Keratinocyte (primary cell): ENCODE data around the gene TRPM3. TPM values are rescaled to one million over a fixed set of nuclear protein-coding genes. Genes with fewer than 3 reads are reported as not detected.

ENCODE experiments used
- DNase-seq: peaks from one replicate; pipeline ENCODE4 v3.0.0-alpha.2; 2011; ENCODE audit warnings: low read depth, missing footprints, low spot score
- FAIRE-seq: peaks from 2 replicates; lab custom pipeline; 2011; peaks lifted over from hg19 to GRCh38; lab: Jason Lieb, UNC
- H2AFZ ChIP-seq: 2 replicates; pipeline ENCODE4 v1.6.0; 2012; ENCODE audit warnings: low read length, control low read depth, inconsistent platforms; ENCODE audit not compliant: control insufficient read depth
- H3K27ac ChIP-seq: 2 replicates; pipeline ENCODE4 v1.5.1; 2011; ENCODE audit warnings: low read length; ENCODE audit not compliant: control insufficient read depth, insufficient read depth
- H3K27me3 ChIP-seq: 3 replicates; pipeline ENCODE4 v1.6.0; 2011; ENCODE audit warnings: low read length; ENCODE audit not compliant: control insufficient read depth, insufficient read depth; ENCODE audit errors: extremely low read depth
- H3K36me3 ChIP-seq, 2 experiments: 2 replicates in 1 of 2; 3 replicates in 1 of 2; pipeline ENCODE4 v1.5.1; 2011; ENCODE audit warnings: low read length in 2 of 2, mild to moderate bottlenecking in 1 of 2; ENCODE audit not compliant: control insufficient read depth in 2 of 2, insufficient read depth in 2 of 2; ENCODE audit errors: extremely low read depth in 1 of 2
- H3K4me1 ChIP-seq: 3 replicates; pipeline ENCODE4 v1.5.1; 2011; ENCODE audit warnings: low read length; ENCODE audit not compliant: control insufficient read depth, insufficient read depth; ENCODE audit errors: extremely low read depth
- H3K4me2 ChIP-seq: 3 replicates; pipeline ENCODE4 v1.6.0; 2011; ENCODE audit warnings: low read depth, low read length; ENCODE audit not compliant: control insufficient read depth, insufficient read depth; ENCODE audit errors: extremely low read depth
- H3K4me3 ChIP-seq, 3 experiments: fragments of 200-600 bp in 1 of 3; sonication (generic) in 1 of 3; 2 replicates in 2 of 3; 3 replicates in 1 of 3; pipeline ENCODE4 v1.5.1; 2011 to 2016; ENCODE audit warnings: low read length in 3 of 3, mild to moderate bottlenecking in 3 of 3, control low read depth in 2 of 3, inconsistent platforms in 1 of 3, low read depth in 1 of 3, mixed read lengths in 1 of 3, mixed run types in 1 of 3, moderate library complexity in 1 of 3; ENCODE audit not compliant: control insufficient read depth in 2 of 3, insufficient read depth in 2 of 3; ENCODE audit errors: extremely low read depth in 1 of 3
- H3K79me2 ChIP-seq: 2 replicates; pipeline ENCODE4 v1.6.0; 2012; ENCODE audit warnings: low read length; ENCODE audit not compliant: control insufficient read depth, insufficient read depth
- H3K9ac ChIP-seq: 3 replicates; pipeline ENCODE4 v1.6.0; 2011; ENCODE audit warnings: low read length; ENCODE audit not compliant: control insufficient read depth, insufficient read depth; ENCODE audit errors: extremely low read depth
- H3K9me1 ChIP-seq: 3 replicates; pipeline ENCODE4 v1.6.0; 2011; ENCODE audit warnings: low read length; ENCODE audit not compliant: control insufficient read depth, insufficient read depth; ENCODE audit errors: extremely low read depth
- H3K9me3 ChIP-seq: 2 replicates; pipeline ENCODE4 v1.5.1; 2012; ENCODE audit warnings: low read depth, low read length; ENCODE audit not compliant: control insufficient read depth
- H4K20me1 ChIP-seq: 3 replicates; pipeline ENCODE4 v1.6.0; 2011; ENCODE audit warnings: low read length; ENCODE audit not compliant: control insufficient read depth, insufficient read depth; ENCODE audit errors: extremely low read depth
- EZH2 ChIP-seq: IDR thresholded peaks from one replicate; pipeline ENCODE4 v1.6.1; 2012; ENCODE audit warnings: inconsistent platforms, mild to moderate bottlenecking, low read length, moderate library complexity
- dilution Hi-C: fragments of 300-500 bp; cut with MboI; formaldehyde crosslinking; loops from one replicate; pipeline ENCODE4 v1.7.0; 2020; ENCODE audit warnings: low sequenced_read_pairs; ENCODE audit not compliant: extremely low pct_ligation_motif_present
- polyA plus RNA-seq, 5 experiments: library from polyadenylated mRNA; depleted of rRNA in 3 of 5; stranded (reverse) in 3 of 5; stranded (forward) in 1 of 5; unstranded in 1 of 5; fragments of >200 nt; gene quantifications; 1 replicate in 1 of 5; 2 replicates in 3 of 5; 3 replicates in 1 of 5; pipeline versions ENCODE4 v1.2.1 to v1.2.3, GENCODE V29; 2011 to 2012; ENCODE audit warnings: missing spikeins in 2 of 5, low read depth in 1 of 5, low replicate concordance in 1 of 5
- TF ChIP-seq, protein P1 (sequence below), 3 experiments: IDR thresholded peaks in 1 of 3; conservative IDR thresholded peaks in 1 of 3; optimal IDR thresholded peaks in 1 of 3; 2 replicates in 2 of 3; 3 replicates in 1 of 3; pipeline versions ENCODE3 to v1.5.1; 2011; ENCODE audit warnings: low read length in 3 of 3, mild to moderate bottlenecking in 3 of 3, moderate library complexity in 2 of 3, control low read depth in 1 of 3, inconsistent platforms in 1 of 3; ENCODE audit not compliant: insufficient read depth in 2 of 3; ENCODE audit errors: extremely low read depth in 1 of 3

The TRPM3 gene
- polyA plus RNA-seq, 1 donor (not counting 4 experiments of a cell fraction or from before 2014, with no cell fraction given) = 0.03 TPM

DNA sequence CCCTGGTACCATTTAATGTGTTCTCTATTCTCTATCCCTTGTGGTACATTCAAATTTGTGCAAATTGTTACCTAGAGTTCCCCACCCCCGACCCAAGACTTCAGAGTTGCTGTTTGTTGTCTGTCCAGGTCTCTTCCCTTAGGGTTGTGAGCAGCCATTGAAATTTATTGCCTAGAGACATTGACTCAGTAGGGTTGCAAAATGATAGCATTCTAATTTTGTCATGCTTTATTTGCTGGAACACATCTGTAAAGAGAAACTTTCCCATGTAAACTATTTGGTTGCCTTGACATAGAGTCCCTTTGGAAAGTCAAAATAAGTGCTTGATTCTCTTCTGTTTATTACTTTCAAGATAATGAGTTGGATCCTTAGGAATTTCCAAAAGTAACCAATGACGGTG is 615.3 kb downstream of the TRPM3 start:
- no peak overlapping the region for H2AFZ ChIP-seq
- no peaks in the 10 kb centered on the region for H4K20me1 ChIP-seq
- H3K4me1 ChIP-seq = no peaks in the 10 kb centered on the region
- H3K79me2 ChIP-seq = no peaks in the 10 kb centered on the region
- FAIRE-seq = no peak
- H3K4me2 ChIP-seq = no peak overlapping the region
- no peak overlapping the region for H3K4me3 ChIP-seq
- no peak for TF ChIP-seq EZH2
- TF ChIP-seq, protein P1, sequence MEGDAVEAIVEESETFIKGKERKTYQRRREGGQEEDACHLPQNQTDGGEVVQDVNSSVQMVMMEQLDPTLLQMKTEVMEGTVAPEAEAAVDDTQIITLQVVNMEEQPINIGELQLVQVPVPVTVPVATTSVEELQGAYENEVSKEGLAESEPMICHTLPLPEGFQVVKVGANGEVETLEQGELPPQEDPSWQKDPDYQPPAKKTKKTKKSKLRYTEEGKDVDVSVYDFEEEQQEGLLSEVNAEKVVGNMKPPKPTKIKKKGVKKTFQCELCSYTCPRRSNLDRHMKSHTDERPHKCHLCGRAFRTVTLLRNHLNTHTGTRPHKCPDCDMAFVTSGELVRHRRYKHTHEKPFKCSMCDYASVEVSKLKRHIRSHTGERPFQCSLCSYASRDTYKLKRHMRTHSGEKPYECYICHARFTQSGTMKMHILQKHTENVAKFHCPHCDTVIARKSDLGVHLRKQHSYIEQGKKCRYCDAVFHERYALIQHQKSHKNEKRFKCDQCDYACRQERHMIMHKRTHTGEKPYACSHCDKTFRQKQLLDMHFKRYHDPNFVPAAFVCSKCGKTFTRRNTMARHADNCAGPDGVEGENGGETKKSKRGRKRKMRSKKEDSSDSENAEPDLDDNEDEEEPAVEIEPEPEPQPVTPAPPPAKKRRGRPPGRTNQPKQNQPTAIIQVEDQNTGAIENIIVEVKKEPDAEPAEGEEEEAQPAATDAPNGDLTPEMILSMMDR (optimal IDR thresholded peaks at IDR 0.05 in 1 of 3, IDR thresholded peaks at IDR 0.05 in 1 of 3, conservative IDR thresholded peaks at IDR 0.05 in 1 of 3; ENCODE audit: extremely low read depth in 1 of 3, insufficient read depth in 2 of 3, low read length in 3 of 3) = no peak
- H3K27ac ChIP-seq = no peak overlapping the region
- no peaks in the 10 kb centered on the region for H3K9me3 ChIP-seq
- H3K36me3 ChIP-seq = no peaks in the 10 kb centered on the region
- dilution Hi-C loops = loop anchor here (25.0 kb wide), 1 partner anchor 106 kb away; no protein-coding TSS in a partner anchor
- H3K9ac ChIP-seq = no peak overlapping the region
- no peaks in the 10 kb centered on the region for H3K9me1 ChIP-seq
- no peak for DNase-seq
- H3K27me3 ChIP-seq = no peaks in the 10 kb centered on the region

DNA sequence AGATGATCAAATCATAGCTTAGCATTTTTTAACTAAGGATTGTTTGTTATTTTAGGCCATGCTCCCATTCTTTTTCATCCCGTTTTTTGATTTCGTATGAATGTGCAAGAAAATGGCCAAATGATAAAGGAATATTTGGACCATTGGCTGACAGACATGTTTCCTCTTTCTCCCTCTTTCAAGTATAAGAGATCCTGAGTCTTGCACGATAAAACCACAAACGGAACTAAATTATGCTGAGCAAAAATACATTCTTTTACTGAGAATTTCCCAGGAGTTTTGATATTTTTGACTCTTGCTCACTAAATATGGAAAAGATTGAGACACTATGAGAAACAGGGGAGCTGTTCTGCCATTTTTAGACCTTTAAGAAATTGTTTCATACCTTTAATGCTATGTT is 616.6 kb downstream of the TRPM3 start:
- H3K27ac ChIP-seq = no peak overlapping the region
- no peak overlapping the region for H3K4me3 ChIP-seq
- H3K27me3 ChIP-seq = no peaks in the 10 kb centered on the region
- H3K9me1 ChIP-seq = no peaks in the 10 kb centered on the region
- H2AFZ ChIP-seq = no peak overlapping the region
- no peaks in the 10 kb centered on the region for H3K36me3 ChIP-seq
- H3K4me1 ChIP-seq = no peaks in the 10 kb centered on the region
- TF ChIP-seq, protein P1 (optimal IDR thresholded peaks at IDR 0.05 in 1 of 3, IDR thresholded peaks at IDR 0.05 in 1 of 3, conservative IDR thresholded peaks at IDR 0.05 in 1 of 3; ENCODE audit: extremely low read depth in 1 of 3, insufficient read depth in 2 of 3, low read length in 3 of 3) = no peak
- TF ChIP-seq EZH2 = no peak
- H3K9me3 ChIP-seq = no peaks in the 10 kb centered on the region
- H3K4me2 ChIP-seq = no peak overlapping the region
- no peaks in the 10 kb centered on the region for H4K20me1 ChIP-seq
- H3K9ac ChIP-seq = no peak overlapping the region
- FAIRE-seq (no peak), DNase-seq (no peak)
- H3K79me2 ChIP-seq = no peaks in the 10 kb centered on the region
- dilution Hi-C loops = loop anchor here (25.0 kb wide), 1 partner anchor 107 kb away; no protein-coding TSS in a partner anchor
